ENCODE results near the gene FHIT.

FHIT gene

DNA sequence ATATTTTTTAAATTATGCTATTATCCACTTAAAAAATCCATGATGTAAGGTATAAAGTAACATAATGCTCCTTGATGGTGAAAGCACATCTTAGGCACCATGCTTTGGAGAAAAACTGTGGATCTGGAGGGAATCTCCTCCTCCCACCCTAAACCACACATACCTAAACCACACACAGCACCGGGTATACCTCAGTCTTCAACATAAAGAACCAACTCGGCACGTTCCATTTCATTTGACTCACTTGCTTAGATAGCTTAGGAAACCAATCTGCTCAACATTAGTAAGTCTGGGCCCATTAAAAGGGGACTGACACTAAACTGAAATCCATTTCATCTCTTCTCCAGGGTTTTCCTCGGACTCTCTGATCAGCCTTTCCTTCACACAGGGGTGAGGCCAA is 1255.7 kb downstream of the FHIT start:
- no peak for DNase-seq (ENCODE audit: low read depth in 2 of 2)
- no peak for TF ChIP-seq CTCF (IDR thresholded peaks at IDR 0.05; ENCODE audit: low read depth, low read length)

GRCh38 chr3:59994732-59995304 is 1256.4 kb downstream of the FHIT start:
- DNase-seq (ENCODE audit: low read depth in 2 of 2): no peak
- no peak overlapping the region for H3K4me3 ChIP-seq (replicated peaks in 1 of 2; ENCODE audit: low read depth in 2 of 2, low read length in 2 of 2)
- no peak for TF ChIP-seq CTCF (IDR thresholded peaks at IDR 0.05; ENCODE audit: low read depth, low read length)

More for the DNA sequence above, 1255.7 kb downstream of the FHIT start:
- no peak overlapping the region for H3K4me3 ChIP-seq (replicated peaks in 1 of 2; ENCODE audit: low read depth in 2 of 2, low read length in 2 of 2)

GRCh38 chr3:59992578-59992977 is 1258.7 kb downstream of the FHIT start:
- no peak for DNase-seq (ENCODE audit: low read depth in 2 of 2)
- no peak overlapping the region for H3K4me3 ChIP-seq (replicated peaks in 1 of 2; ENCODE audit: low read depth in 2 of 2, low read length in 2 of 2)
- TF ChIP-seq CTCF (IDR thresholded peaks at IDR 0.05; ENCODE audit: low read depth, low read length): no peak

GRCh38 chr3:59990915-59991314 is 1260.3 kb downstream of the FHIT start:
- no peak for TF ChIP-seq CTCF (IDR thresholded peaks at IDR 0.05; ENCODE audit: low read depth, low read length)
- no peak overlapping the region for H3K4me3 ChIP-seq (replicated peaks in 1 of 2; ENCODE audit: low read depth in 2 of 2, low read length in 2 of 2)
- no peak for DNase-seq (ENCODE audit: low read depth in 2 of 2)

- no peak for DNase-seq (ENCODE audit: low read depth in 2 of 2)
- H3K4me3 ChIP-seq (replicated peaks in 1 of 2; ENCODE audit: low read depth in 2 of 2, low read length in 2 of 2): no peak overlapping the region
- no peak for TF ChIP-seq CTCF (IDR thresholded peaks at IDR 0.05; ENCODE audit: low read depth, low read length)
Observed at GRCh38 chr3:59982510-59982909, 1268.7 kb downstream of the FHIT start.

DNA sequence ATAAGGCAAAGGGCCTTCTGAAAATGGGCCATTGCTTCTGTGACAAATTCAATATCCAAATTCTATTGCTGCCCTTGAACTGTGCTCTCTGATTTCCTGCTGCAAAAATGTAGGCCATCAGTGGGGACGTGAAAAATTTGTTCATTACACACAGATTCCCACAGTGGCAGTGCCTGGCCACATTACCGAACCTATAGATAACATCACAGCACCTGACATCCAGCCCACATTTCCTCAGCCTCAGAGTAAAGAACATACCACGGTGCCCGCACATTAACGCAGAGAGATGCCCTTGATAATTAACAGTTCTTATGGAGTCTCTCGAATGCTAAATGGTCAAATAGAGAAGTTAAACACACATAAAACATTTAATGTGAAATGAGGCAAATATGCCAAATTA is 1269.9 kb downstream of the FHIT start:
- TF ChIP-seq CTCF (IDR thresholded peaks at IDR 0.05; ENCODE audit: low read depth, low read length): no peak
- H3K4me3 ChIP-seq (replicated peaks in 1 of 2; ENCODE audit: low read depth in 2 of 2, low read length in 2 of 2): no peak overlapping the region
- no peak for DNase-seq (ENCODE audit: low read depth in 2 of 2)

- no peak for TF ChIP-seq CTCF (IDR thresholded peaks at IDR 0.05; ENCODE audit: low read depth, low read length)
- DNase-seq (ENCODE audit: low read depth in 2 of 2): no peak
- H3K4me3 ChIP-seq (replicated peaks in 1 of 2; ENCODE audit: low read depth in 2 of 2, low read length in 2 of 2): no peak overlapping the region
Observed at GRCh38 chr3:59980576-59980975, 1270.7 kb downstream of the FHIT start.

Data from cardiac fibroblast (primary cell).